Uterus (tissue), 2 donors: ENCODE data around the gene PPP2R5B.

ENCODE experiments used
- POLR2A ChIP-seq, 2 donors: fragments of 450-650 bp; IDR thresholded peaks; one replicate each; pipeline ENCODE4 v1.6.1; 2016; ENCODE audit warnings: antibody characterized with exemption in 2 of 2, mild to moderate bottlenecking in 1 of 2, moderate library complexity in 1 of 2
- TF ChIP-seq, protein P1 (sequence below), 4 experiments: fragments of 200-600 bp in 2 of 4; fragments of 450-650 bp in 2 of 4; sonication (generic) in 2 of 4; IDR thresholded peaks; one replicate each; pipeline ENCODE4 v1.5.1; 2016 to 2019; ENCODE audit warnings: antibody characterized with exemption in 4 of 4, mild to moderate bottlenecking in 2 of 4, moderate library complexity in 1 of 4

DNA sequence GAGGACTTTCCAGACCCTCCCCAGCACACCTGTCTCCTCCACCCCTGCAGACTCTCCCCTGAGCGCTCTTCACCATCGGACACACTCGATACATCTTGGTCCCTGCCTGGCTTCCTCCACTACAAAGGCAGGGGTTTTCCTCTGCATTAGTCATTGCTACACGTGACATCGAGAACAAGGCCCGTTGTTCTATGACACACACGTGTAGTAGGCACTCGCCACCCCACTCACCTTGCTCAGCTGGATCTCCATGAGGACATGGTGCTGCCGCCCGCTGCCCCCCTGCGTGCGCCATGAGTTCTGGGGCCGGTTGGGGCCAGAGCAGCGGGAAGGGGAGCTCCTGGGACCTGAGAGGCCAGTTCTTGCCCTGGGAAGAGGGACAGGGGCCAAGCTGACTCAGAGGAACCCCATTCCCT lies 24.2 kb upstream of the PPP2R5B start:
- TF ChIP-seq POLR2A (IDR thresholded peaks at IDR 0.05) = no peak
- TF ChIP-seq, protein P1, sequence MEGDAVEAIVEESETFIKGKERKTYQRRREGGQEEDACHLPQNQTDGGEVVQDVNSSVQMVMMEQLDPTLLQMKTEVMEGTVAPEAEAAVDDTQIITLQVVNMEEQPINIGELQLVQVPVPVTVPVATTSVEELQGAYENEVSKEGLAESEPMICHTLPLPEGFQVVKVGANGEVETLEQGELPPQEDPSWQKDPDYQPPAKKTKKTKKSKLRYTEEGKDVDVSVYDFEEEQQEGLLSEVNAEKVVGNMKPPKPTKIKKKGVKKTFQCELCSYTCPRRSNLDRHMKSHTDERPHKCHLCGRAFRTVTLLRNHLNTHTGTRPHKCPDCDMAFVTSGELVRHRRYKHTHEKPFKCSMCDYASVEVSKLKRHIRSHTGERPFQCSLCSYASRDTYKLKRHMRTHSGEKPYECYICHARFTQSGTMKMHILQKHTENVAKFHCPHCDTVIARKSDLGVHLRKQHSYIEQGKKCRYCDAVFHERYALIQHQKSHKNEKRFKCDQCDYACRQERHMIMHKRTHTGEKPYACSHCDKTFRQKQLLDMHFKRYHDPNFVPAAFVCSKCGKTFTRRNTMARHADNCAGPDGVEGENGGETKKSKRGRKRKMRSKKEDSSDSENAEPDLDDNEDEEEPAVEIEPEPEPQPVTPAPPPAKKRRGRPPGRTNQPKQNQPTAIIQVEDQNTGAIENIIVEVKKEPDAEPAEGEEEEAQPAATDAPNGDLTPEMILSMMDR (IDR thresholded peaks at IDR 0.05) = no peak
